ENCODE results near the gene TES. TPM values are rescaled to one million over a fixed set of nuclear protein-coding genes. Genes with fewer than 3 reads are reported as not detected.

TES gene
- total RNA-seq, 1 experiment from 2014 or later: 28.2 TPM

GRCh38 chr7:116298055-116298454 lies 87.7 kb downstream of the TES start:
- no peak overlapping the region for H2BK15ac ChIP-seq (ENCODE audit: low read depth, low read length)
- Mint-ChIP-seq H3K9me3 (peaks cover 7 to 12% of the 10 kb centered on the region in 2 experiments; a peak in 4 of 5 replicates), H3K4me1 (peaks cover 0 to 6% of the 10 kb centered on the region in 2 experiments; a peak in 2 of 4 replicates), H3K4me3 (no peak overlapping the region), H3K36me3 (ENCODE audit: insufficient read depth in 1 of 3, low read depth in 3 of 3) (no peaks in the 10 kb centered on the region), H3K27ac (no peak overlapping the region), H3K27me3 (ENCODE audit: low read depth) (no peaks in the 10 kb centered on the region)
- H2AK5ac ChIP-seq (ENCODE audit: insufficient read length, low read length): no peak overlapping the region
- H3K9me3 ChIP-seq (ENCODE audit: control insufficient read depth, low read depth, low read length): no peaks in the 10 kb centered on the region
- H4K20me1 ChIP-seq (ENCODE audit: control insufficient read depth, insufficient read depth, insufficient read length): no peaks in the 10 kb centered on the region
- H2BK120ac ChIP-seq (ENCODE audit: low read depth, low read length, poor library complexity, severe bottlenecking): no peak overlapping the region
- H3K27me3 ChIP-seq (ENCODE audit: insufficient read depth, low read length): no peaks in the 10 kb centered on the region
- TF ChIP-seq CTCF (conservative IDR thresholded peaks at IDR 0.05): no peak
- no peak overlapping the region for H3K56ac ChIP-seq (ENCODE audit: insufficient read length, low read depth, low read length)
- H2AFZ ChIP-seq (ENCODE audit: low read length): no peak overlapping the region
- H3K9ac ChIP-seq (ENCODE audit: extremely low read depth, insufficient read length, low read length): no peak overlapping the region
- H3K18ac ChIP-seq (ENCODE audit: insufficient read length, low read depth, low read length): no peak overlapping the region
- no peak overlapping the region for H2BK5ac ChIP-seq (ENCODE audit: insufficient read length, low read length)
- H3K23ac ChIP-seq (ENCODE audit: insufficient read length, low read depth, low read length): no peak overlapping the region
- no peak overlapping the region for H3K27ac ChIP-seq (ENCODE audit: insufficient read length, low read depth, low read length)
- H3K4me1 ChIP-seq (ENCODE audit: insufficient read depth, low read length): no peaks in the 10 kb centered on the region
- no peaks in the 10 kb centered on the region for H3K79me2 ChIP-seq (ENCODE audit: insufficient read depth, low read length)
- no peak overlapping the region for H3K14ac ChIP-seq (ENCODE audit: insufficient read depth, low read length)
- H4K5ac ChIP-seq (ENCODE audit: insufficient read length, low read depth, low read length): no peak overlapping the region
- no CpG with 5 or more reads among the region's 1 CpG for WGBS (ENCODE audit: extremely low coverage, insufficient read length, low lambda C conversion rate)
- H3T11ph ChIP-seq (ENCODE audit: low read length): no peak overlapping the region
- H2BK20ac ChIP-seq (ENCODE audit: low read depth, low read length, poor library complexity, severe bottlenecking): no peak overlapping the region
- no peak overlapping the region for H4K91ac ChIP-seq (ENCODE audit: insufficient read length, low read depth, low read length)
- no peak overlapping the region for H4K8ac ChIP-seq (replicated peaks; ENCODE audit: insufficient read length, low read depth, low read length)
- DNase-seq: no peak
- no peak overlapping the region for H2BK12ac ChIP-seq (ENCODE audit: insufficient read length, low read depth, low read length)
- H3K23me2 ChIP-seq (ENCODE audit: insufficient read length, low read depth, low read length, poor library complexity, severe bottlenecking): no peaks in the 10 kb centered on the region
- no peak overlapping the region for H3K4ac ChIP-seq (ENCODE audit: low read depth, low read length)
- H3K4me2 ChIP-seq (ENCODE audit: insufficient read depth, insufficient read length, low read length): no peak overlapping the region
- no peaks in the 10 kb centered on the region for H3K79me1 ChIP-seq (ENCODE audit: insufficient read depth, low read depth, low read length, poor library complexity, severe bottlenecking)
